ENCODE measurements around the gene CMKLR1. TPM values are rescaled to one million over a fixed set of nuclear protein-coding genes. Genes with fewer than 3 reads are reported as not detected.

CMKLR1 gene
- total RNA-seq, 1 experiment from 2014 or later, result 0.66 TPM

GRCh38 chr12:108247130-108247529, 92.0 kb downstream of the CMKLR1 start:
- no CpG with 5 or more reads among the region's 2 CpGs for WGBS (ENCODE audit: extremely low coverage, insufficient read length, low lambda C conversion rate)
- Histone ChIP-seq H3K14ac (ENCODE audit: insufficient read depth, low read length) (no peak overlapping the region), H2BK15ac (ENCODE audit: low read depth, low read length) (no peak overlapping the region), H3K27me3 (ENCODE audit: insufficient read depth, low read length) (no peaks in the 10 kb centered on the region), H2BK5ac (ENCODE audit: insufficient read length, low read length) (no peak overlapping the region), H2AFZ (ENCODE audit: low read length) (no peak overlapping the region), H3K79me1 (ENCODE audit: insufficient read depth, low read depth, low read length, poor library complexity, severe bottlenecking) (no peaks in the 10 kb centered on the region), H3K9me3 (ENCODE audit: control insufficient read depth, low read depth, low read length) (no peaks in the 10 kb centered on the region), H3K23ac (ENCODE audit: insufficient read length, low read depth, low read length) (no peak overlapping the region), H3K4me1 (ENCODE audit: insufficient read depth, low read length) (no peaks in the 10 kb centered on the region), H2AK5ac (ENCODE audit: insufficient read length, low read length) (no peak overlapping the region), H3T11ph (ENCODE audit: low read length) (no peak overlapping the region), H3K56ac (ENCODE audit: insufficient read length, low read depth, low read length) (no peak overlapping the region), H2BK12ac (ENCODE audit: insufficient read length, low read depth, low read length) (no peak overlapping the region), H4K8ac (replicated peaks; ENCODE audit: insufficient read length, low read depth, low read length) (no peak overlapping the region), H3K4ac (ENCODE audit: low read depth, low read length) (no peak overlapping the region), H3K23me2 (ENCODE audit: insufficient read length, low read depth, low read length, poor library complexity, severe bottlenecking) (no peaks in the 10 kb centered on the region), H3K9ac (ENCODE audit: extremely low read depth, insufficient read length, low read length) (no peak overlapping the region), H4K5ac (ENCODE audit: insufficient read length, low read depth, low read length) (no peak overlapping the region), H2BK20ac (ENCODE audit: low read depth, low read length, poor library complexity, severe bottlenecking) (no peak overlapping the region), H3K18ac (ENCODE audit: insufficient read length, low read depth, low read length) (no peak overlapping the region), H2BK120ac (ENCODE audit: low read depth, low read length, poor library complexity, severe bottlenecking) (no peak overlapping the region), H3K79me2 (ENCODE audit: insufficient read depth, low read length) (no peaks in the 10 kb centered on the region), H3K27ac (ENCODE audit: insufficient read length, low read depth, low read length) (no peak overlapping the region), H3K4me2 (ENCODE audit: insufficient read depth, insufficient read length, low read length) (no peak overlapping the region), H4K91ac (ENCODE audit: insufficient read length, low read depth, low read length) (no peak overlapping the region), H4K20me1 (ENCODE audit: control insufficient read depth, insufficient read depth, insufficient read length) (no peaks in the 10 kb centered on the region)
- peaks cover 5 to 7% of the 10 kb centered on the region in 2 experiments for H3K4me1 Mint-ChIP-seq
- no peaks in the 10 kb centered on the region; a peak in 1 of 7 replicates for H3K36me3 Mint-ChIP-seq (ENCODE audit: insufficient read depth in 1 of 3, low read depth in 3 of 3)
- H3K27ac Mint-ChIP-seq, result no peak overlapping the region
- no peaks in the 10 kb centered on the region for H3K9me3 Mint-ChIP-seq
- H3K4me3 Mint-ChIP-seq, result no peak overlapping the region
- TF ChIP-seq CTCF (conservative IDR thresholded peaks at IDR 0.05), result no peak
- peaks cover 4% of the 10 kb centered on the region; the same call in 1 of the 2 replicates for H3K27me3 Mint-ChIP-seq (ENCODE audit: low read depth)
- no peak for DNase-seq

All from H9 (cell line).